ENCODE measurements around the gene ETDB.

Gene ETDB

GRCh38 chrX:135112743-135113142, 7.6 kb downstream of the ETDB start:
- ATAC-seq = no peak; the same call in 2 of the 3 replicates
- TF ChIP-seq POU6F1 (CRISPR knock-in tag; IDR thresholded peaks at IDR 0.05; ENCODE audit: borderline replicate concordance, low read depth) (no peak), ZFP3 (CRISPR knock-in tag; IDR thresholded peaks at IDR 0.05) (no peak), ARNTL (CRISPR knock-in tag; IDR thresholded peaks at IDR 0.05; ENCODE audit: borderline replicate concordance, low read depth) (no peak), CREB5 (CRISPR knock-in tag; IDR thresholded peaks at IDR 0.05; ENCODE audit: low read depth) (no peak), ZFP30 (CRISPR knock-in tag; IDR thresholded peaks at IDR 0.05) (no peak), TSHZ2 (CRISPR knock-in tag; IDR thresholded peaks at IDR 0.05) (no peak), SNAI2 (CRISPR knock-in tag; IDR thresholded peaks at IDR 0.05) (no peak)

GRCh38 chrX:135112096-135112729, 8.1 kb downstream of the ETDB start:
- TF ChIP-seq ZNF8 (CRISPR knock-in tag; IDR thresholded peaks at IDR 0.05) (no peak), PATZ1 (CRISPR knock-in tag; IDR thresholded peaks at IDR 0.05; ENCODE audit: borderline replicate concordance) (no peak)
- ATAC-seq = peak; percentile 87

GRCh38 chrX:135109554-135109953, 10.8 kb downstream of the ETDB start:
- no peak for TF ChIP-seq BACH2 (CRISPR knock-in tag; IDR thresholded peaks at IDR 0.05; ENCODE audit: borderline replicate concordance)
- no peak for TF ChIP-seq ZFP30 (CRISPR knock-in tag; IDR thresholded peaks at IDR 0.05)
- no peak for TF ChIP-seq ISL1 (CRISPR knock-in tag; IDR thresholded peaks at IDR 0.05)
- TF ChIP-seq ZFP3 (CRISPR knock-in tag; IDR thresholded peaks at IDR 0.05) = no peak
- TF ChIP-seq TSHZ2 (CRISPR knock-in tag; IDR thresholded peaks at IDR 0.05) = no peak
- no peak for TF ChIP-seq PPARA (CRISPR knock-in tag; IDR thresholded peaks at IDR 0.05; ENCODE audit: borderline replicate concordance)
- TF ChIP-seq ESRRG (CRISPR knock-in tag; IDR thresholded peaks at IDR 0.05) = no peak
- TF ChIP-seq CREB5 (CRISPR knock-in tag; IDR thresholded peaks at IDR 0.05; ENCODE audit: low read depth) = no peak
- TF ChIP-seq CSDC2 (CRISPR knock-in tag; IDR thresholded peaks at IDR 0.05) = no peak
- ATAC-seq = no peak

GRCh38 chrX:135099493-135099783, 20.9 kb downstream of the ETDB start:
- ATAC-seq = no peak
- TF ChIP-seq ZNF70 (CRISPR knock-in tag; IDR thresholded peaks at IDR 0.05) (no peak), BACH2 (CRISPR knock-in tag; IDR thresholded peaks at IDR 0.05; ENCODE audit: borderline replicate concordance) (no peak), PPARA (CRISPR knock-in tag; IDR thresholded peaks at IDR 0.05; ENCODE audit: borderline replicate concordance) (no peak), ARNTL (CRISPR knock-in tag; IDR thresholded peaks at IDR 0.05; ENCODE audit: borderline replicate concordance, low read depth) (no peak), CSDC2 (CRISPR knock-in tag; IDR thresholded peaks at IDR 0.05) (no peak), GLIS3 (CRISPR knock-in tag; IDR thresholded peaks at IDR 0.05) (no peak), POU6F1 (CRISPR knock-in tag; IDR thresholded peaks at IDR 0.05; ENCODE audit: borderline replicate concordance, low read depth) (no peak), ZFP3 (CRISPR knock-in tag; IDR thresholded peaks at IDR 0.05) (no peak), RARB (CRISPR knock-in tag; IDR thresholded peaks at IDR 0.05) (no peak), TSHZ2 (CRISPR knock-in tag; IDR thresholded peaks at IDR 0.05) (no peak), ZFP30 (CRISPR knock-in tag; IDR thresholded peaks at IDR 0.05) (no peak)

Measured in SK-N-SH treated with all-trans-retinoic acid at 6 μM for 48 hours (cell line).